Neural cell (in vitro differentiated cells): Measurements from ENCODE around the gene CCDC88C. TPM values are rescaled to one million over a fixed set of nuclear protein-coding genes. Genes with fewer than 3 reads are reported as not detected.

Experiments
- H2AFZ ChIP-seq: fragments of 200-600, 300-800 bp; sonication (generic), shearing (Covaris generic); 2 replicates; pipeline ENCODE4 v1.6.0; 2014; ENCODE audit warnings: low read depth, mild to moderate bottlenecking, antibody characterized with exemption, low read length, moderate library complexity
- H3F3A ChIP-seq: fragments of 200-600 bp; shearing (Covaris generic); 2 replicates; pipeline ENCODE4 v1.6.1; 2016; ENCODE audit warnings: mild to moderate bottlenecking, moderate library complexity, mixed read lengths, antibody characterized with exemption, low read length; ENCODE audit not compliant: insufficient read depth, poor library complexity, severe bottlenecking
- H3K27ac ChIP-seq: fragments of 200-600, 300-800 bp; sonication (generic), shearing (Covaris generic); 2 replicates; pipeline ENCODE4 v1.5.1; 2014; ENCODE audit warnings: mild to moderate bottlenecking, low read length, moderate library complexity
- H3K27me3 ChIP-seq: fragments of 300-800, 200-600 bp; sonication (generic), shearing (Covaris generic); 2 replicates; pipeline ENCODE4 v1.6.0; 2014; ENCODE audit warnings: mild to moderate bottlenecking, low read depth, low read length, moderate library complexity; ENCODE audit not compliant: insufficient read depth
- H3K36me3 ChIP-seq: fragments of 300-800, 200-600 bp; sonication (generic), shearing (Covaris generic); 2 replicates; pipeline ENCODE4 v1.5.1; 2014; ENCODE audit warnings: mild to moderate bottlenecking, antibody characterized with exemption, low read length, moderate library complexity; ENCODE audit not compliant: insufficient read depth
- H3K4me2 ChIP-seq: fragments of 300-800, 200-600 bp; sonication (generic), shearing (Covaris generic); 2 replicates; pipeline ENCODE4 v1.6.0; 2014; ENCODE audit warnings: mild to moderate bottlenecking, low read length
- H3K4me3 ChIP-seq: fragments of 300-800, 200-600 bp; sonication (generic), shearing (Covaris generic); 2 replicates; pipeline ENCODE4 v1.5.1; 2014; ENCODE audit warnings: mild to moderate bottlenecking, low read length, moderate library complexity
- H3K79me2 ChIP-seq: fragments of 200-600 bp; shearing (Covaris generic); replicated peaks from 2 replicates; pipeline ENCODE4 v1.6.0; 2014; ENCODE audit warnings: mild to moderate bottlenecking, low read length, moderate library complexity; ENCODE audit not compliant: insufficient read depth
- H3K9ac ChIP-seq: fragments of 300-800, 200-600 bp; sonication (generic), shearing (Covaris generic); 2 replicates; pipeline ENCODE4 v1.6.1; 2016; ENCODE audit warnings: mild to moderate bottlenecking, low read length, mixed read lengths
- H3K9me2 ChIP-seq: fragments of 200-600 bp; shearing (Covaris generic); 2 replicates; pipeline ENCODE4 v1.6.1; 2016; ENCODE audit warnings: mild to moderate bottlenecking, low read length, mixed read lengths; ENCODE audit not compliant: insufficient read depth
- H3K9me3 ChIP-seq: fragments of 200-600, 300-800 bp; sonication (generic), shearing (Covaris generic); 2 replicates; pipeline ENCODE4 v1.6.1; 2016; ENCODE audit warnings: mild to moderate bottlenecking, mixed run types, low read length, moderate library complexity, mixed read lengths
- H4K20me1 ChIP-seq: fragments of 200-600 bp; shearing (Covaris generic); 2 replicates; pipeline ENCODE4 v1.6.1; 2016; ENCODE audit warnings: mild to moderate bottlenecking, mixed run types; ENCODE audit not compliant: insufficient read depth
- EP300 ChIP-seq: fragments of 450-650 bp; conservative IDR thresholded peaks from 2 replicates; pipeline ENCODE4 v1.6.1; 2014; ENCODE audit warnings: antibody characterized with exemption, mild to moderate bottlenecking, moderate library complexity; ENCODE audit not compliant: poor library complexity, severe bottlenecking
- EZH2 ChIP-seq: fragments of 200-600, 300-800 bp; shearing (Covaris generic), sonication (generic); IDR thresholded peaks from 2 replicates; pipeline ENCODE4 v1.6.1; 2014; ENCODE audit warnings: antibody characterized with exemption, low read length, borderline replicate concordance, mild to moderate bottlenecking; ENCODE audit not compliant: insufficient read depth, poor library complexity, severe bottlenecking
- MXI1 ChIP-seq: fragments of 450-650 bp; conservative IDR thresholded peaks from 2 replicates; pipeline ENCODE4 v1.6.1; 2014; ENCODE audit warnings: antibody characterized with exemption, mild to moderate bottlenecking; ENCODE audit not compliant: poor library complexity, severe bottlenecking
- POLR2AphosphoS5 ChIP-seq: IDR thresholded peaks from 2 replicates; pipeline ENCODE4 v1.6.1; 2012
- RAD21 ChIP-seq: fragments of 450-650 bp; conservative IDR thresholded peaks from 2 replicates; pipeline ENCODE4 v1.6.1; 2014; ENCODE audit warnings: antibody characterized with exemption, mild to moderate bottlenecking, moderate library complexity
- SMC3 ChIP-seq: fragments of 450-650 bp; conservative IDR thresholded peaks from 2 replicates; pipeline ENCODE4 v1.6.1; 2014; ENCODE audit warnings: antibody characterized with exemption, mild to moderate bottlenecking, moderate library complexity; ENCODE audit not compliant: poor library complexity
- TAF1 ChIP-seq: IDR thresholded peaks from 2 replicates; pipeline ENCODE4 v1.6.1; 2012; ENCODE audit warnings: low read depth
- polyA plus RNA-seq: library from polyadenylated mRNA; depleted of rRNA; stranded (reverse); fragments of >200 nt; gene quantifications from 2 replicates; pipeline ENCODE4 v1.2.3, GENCODE V29; 2014
- TF ChIP-seq, protein P1 (sequence below): IDR thresholded peaks from 2 replicates; pipeline ENCODE4 v1.6.1; 2012; ENCODE audit warnings: borderline replicate concordance
- TF ChIP-seq, protein P2 (sequence below): fragments of 450-650 bp; IDR thresholded peaks from 2 replicates; pipeline ENCODE4 v1.5.1; 2014; ENCODE audit warnings: antibody characterized with exemption, mild to moderate bottlenecking, moderate library complexity; ENCODE audit not compliant: poor library complexity, severe bottlenecking

Gene CCDC88C
- polyA plus RNA-seq, 1 donor from 2014 or later, result 20.1 TPM

DNA sequence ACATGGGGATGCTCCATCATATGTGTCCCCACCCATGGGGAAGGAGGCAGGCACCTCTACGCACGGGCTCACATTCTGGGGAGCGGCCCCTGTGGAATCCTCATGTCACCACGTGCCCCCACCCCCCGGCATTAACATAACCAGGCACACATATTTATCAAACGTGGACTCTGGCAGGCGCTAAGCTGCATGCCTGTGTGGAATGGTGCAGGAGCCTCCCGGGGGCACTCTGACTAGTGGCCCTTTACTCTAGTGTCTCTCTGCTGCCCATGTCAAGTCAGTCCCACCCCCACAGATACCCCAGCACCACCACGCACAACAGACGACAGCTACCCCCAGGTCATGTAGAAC, 66.1 kb downstream of the CCDC88C start:
- H3K27me3 ChIP-seq, result no peaks in the 10 kb centered on the region
- H3F3A ChIP-seq, result no peaks in the 10 kb centered on the region
- no peak overlapping the region for H3K9ac ChIP-seq
- H3K9me3 ChIP-seq, result no peaks in the 10 kb centered on the region
- H3K79me2 ChIP-seq, result peaks cover 9% of the 10 kb centered on the region
- H3K27ac ChIP-seq, result no peak overlapping the region
- no peak overlapping the region for H3K4me2 ChIP-seq
- no peak overlapping the region for H3K4me3 ChIP-seq
- no peaks in the 10 kb centered on the region for H3K36me3 ChIP-seq
- H4K20me1 ChIP-seq, result no peaks in the 10 kb centered on the region
- H3K9me2 ChIP-seq, result no peaks in the 10 kb centered on the region
- TF ChIP-seq RAD21, result no peak
- no peak for TF ChIP-seq POLR2AphosphoS5
- no peak for TF ChIP-seq TAF1
- TF ChIP-seq, protein P1, sequence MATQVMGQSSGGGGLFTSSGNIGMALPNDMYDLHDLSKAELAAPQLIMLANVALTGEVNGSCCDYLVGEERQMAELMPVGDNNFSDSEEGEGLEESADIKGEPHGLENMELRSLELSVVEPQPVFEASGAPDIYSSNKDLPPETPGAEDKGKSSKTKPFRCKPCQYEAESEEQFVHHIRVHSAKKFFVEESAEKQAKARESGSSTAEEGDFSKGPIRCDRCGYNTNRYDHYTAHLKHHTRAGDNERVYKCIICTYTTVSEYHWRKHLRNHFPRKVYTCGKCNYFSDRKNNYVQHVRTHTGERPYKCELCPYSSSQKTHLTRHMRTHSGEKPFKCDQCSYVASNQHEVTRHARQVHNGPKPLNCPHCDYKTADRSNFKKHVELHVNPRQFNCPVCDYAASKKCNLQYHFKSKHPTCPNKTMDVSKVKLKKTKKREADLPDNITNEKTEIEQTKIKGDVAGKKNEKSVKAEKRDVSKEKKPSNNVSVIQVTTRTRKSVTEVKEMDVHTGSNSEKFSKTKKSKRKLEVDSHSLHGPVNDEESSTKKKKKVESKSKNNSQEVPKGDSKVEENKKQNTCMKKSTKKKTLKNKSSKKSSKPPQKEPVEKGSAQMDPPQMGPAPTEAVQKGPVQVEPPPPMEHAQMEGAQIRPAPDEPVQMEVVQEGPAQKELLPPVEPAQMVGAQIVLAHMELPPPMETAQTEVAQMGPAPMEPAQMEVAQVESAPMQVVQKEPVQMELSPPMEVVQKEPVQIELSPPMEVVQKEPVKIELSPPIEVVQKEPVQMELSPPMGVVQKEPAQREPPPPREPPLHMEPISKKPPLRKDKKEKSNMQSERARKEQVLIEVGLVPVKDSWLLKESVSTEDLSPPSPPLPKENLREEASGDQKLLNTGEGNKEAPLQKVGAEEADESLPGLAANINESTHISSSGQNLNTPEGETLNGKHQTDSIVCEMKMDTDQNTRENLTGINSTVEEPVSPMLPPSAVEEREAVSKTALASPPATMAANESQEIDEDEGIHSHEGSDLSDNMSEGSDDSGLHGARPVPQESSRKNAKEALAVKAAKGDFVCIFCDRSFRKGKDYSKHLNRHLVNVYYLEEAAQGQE, result no peak
- TF ChIP-seq, protein P2, sequence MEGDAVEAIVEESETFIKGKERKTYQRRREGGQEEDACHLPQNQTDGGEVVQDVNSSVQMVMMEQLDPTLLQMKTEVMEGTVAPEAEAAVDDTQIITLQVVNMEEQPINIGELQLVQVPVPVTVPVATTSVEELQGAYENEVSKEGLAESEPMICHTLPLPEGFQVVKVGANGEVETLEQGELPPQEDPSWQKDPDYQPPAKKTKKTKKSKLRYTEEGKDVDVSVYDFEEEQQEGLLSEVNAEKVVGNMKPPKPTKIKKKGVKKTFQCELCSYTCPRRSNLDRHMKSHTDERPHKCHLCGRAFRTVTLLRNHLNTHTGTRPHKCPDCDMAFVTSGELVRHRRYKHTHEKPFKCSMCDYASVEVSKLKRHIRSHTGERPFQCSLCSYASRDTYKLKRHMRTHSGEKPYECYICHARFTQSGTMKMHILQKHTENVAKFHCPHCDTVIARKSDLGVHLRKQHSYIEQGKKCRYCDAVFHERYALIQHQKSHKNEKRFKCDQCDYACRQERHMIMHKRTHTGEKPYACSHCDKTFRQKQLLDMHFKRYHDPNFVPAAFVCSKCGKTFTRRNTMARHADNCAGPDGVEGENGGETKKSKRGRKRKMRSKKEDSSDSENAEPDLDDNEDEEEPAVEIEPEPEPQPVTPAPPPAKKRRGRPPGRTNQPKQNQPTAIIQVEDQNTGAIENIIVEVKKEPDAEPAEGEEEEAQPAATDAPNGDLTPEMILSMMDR, result no peak
- TF ChIP-seq EZH2, result no peak
- no peak for TF ChIP-seq MXI1
- no peak overlapping the region for H2AFZ ChIP-seq

DNA sequence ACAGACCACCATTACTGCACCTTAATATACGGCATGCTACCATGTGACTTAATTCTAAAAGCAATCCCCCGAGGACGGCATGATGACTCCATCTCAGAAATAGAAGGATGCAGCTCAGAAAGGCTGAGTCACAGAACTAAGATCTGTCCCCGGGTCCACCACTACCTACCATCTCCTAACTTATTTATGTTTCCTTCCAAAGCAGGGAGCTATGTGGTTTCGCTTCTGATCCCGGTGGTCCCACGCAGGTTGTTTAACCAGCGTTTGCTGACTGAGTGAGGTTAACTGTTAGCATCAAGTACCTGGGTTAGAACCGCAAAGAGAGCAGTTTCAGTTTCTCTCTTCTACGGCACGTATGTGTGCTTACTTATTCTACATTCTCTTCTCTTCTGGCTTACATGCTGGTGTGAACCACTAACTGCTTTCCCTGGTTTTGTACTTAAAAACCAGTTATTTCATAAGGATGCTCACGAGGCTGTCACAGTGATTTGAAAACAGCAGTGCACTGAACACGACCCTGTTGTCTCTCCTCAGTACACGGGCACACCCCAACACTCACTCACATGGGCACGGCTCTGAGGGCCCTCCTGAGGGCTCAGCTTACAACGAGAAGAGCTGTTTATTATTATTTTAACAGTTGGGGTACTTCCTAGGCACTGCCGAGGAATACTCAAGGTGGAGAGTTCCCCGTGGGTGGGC, 66.7 kb downstream of the CCDC88C start:
- Histone ChIP-seq H3K27me3 (no peaks in the 10 kb centered on the region), H4K20me1 (no peaks in the 10 kb centered on the region), H3K79me2 (peaks cover 9% of the 10 kb centered on the region), H3K4me2 (no peak overlapping the region), H3K36me3 (no peaks in the 10 kb centered on the region), H3K9me2 (no peaks in the 10 kb centered on the region), H3K9me3 (no peaks in the 10 kb centered on the region), H3K27ac (no peak overlapping the region), H3K4me3 (no peak overlapping the region), H3F3A (no peaks in the 10 kb centered on the region), H3K9ac (no peak overlapping the region), H2AFZ (no peak overlapping the region)
- TF ChIP-seq EP300 (no peak), MXI1 (no peak), SMC3 (no peak), RAD21 (no peak), POLR2AphosphoS5 (no peak), TAF1 (no peak), EZH2 (no peak)
- TF ChIP-seq, protein P1, result no peak
- TF ChIP-seq, protein P2, result no peak
